DND-41 (cell line): ENCODE results near the gene SLC6A17.

ENCODE experiments used
- ATAC-seq: fragments of 200-7000 bp; cut with Tn5 transposase; 3 replicates; pipeline ENCODE4 v1.9.1; 2021; ENCODE audit warnings: low read depth; ENCODE audit not compliant: insufficient read depth
- DNase-seq: peaks from one replicate; pipeline ENCODE4 v3.0.0-alpha.2; 2020
- H2AFZ ChIP-seq: 2 replicates; pipeline ENCODE4 v1.6.0; 2012; ENCODE audit warnings: low read depth, low read length
- H3K27ac ChIP-seq: 2 replicates; pipeline ENCODE4 v1.5.1; 2012; ENCODE audit warnings: low read length, inconsistent platforms
- H3K27me3 ChIP-seq: fragments of 200-600 bp; sonication (generic); 2 replicates; pipeline ENCODE4 v1.6.0; 2012; ENCODE audit warnings: low read length, mild to moderate bottlenecking, inconsistent platforms; ENCODE audit not compliant: insufficient read depth, poor library complexity
- H3K36me3 ChIP-seq: 2 replicates; pipeline ENCODE4 v1.5.1; 2012; ENCODE audit warnings: low read length, inconsistent platforms; ENCODE audit not compliant: insufficient read depth
- H3K4me1 ChIP-seq: 2 replicates; pipeline ENCODE4 v1.5.1; 2012; ENCODE audit warnings: mild to moderate bottlenecking, low read length; ENCODE audit not compliant: insufficient read depth
- H3K4me2 ChIP-seq: 2 replicates; pipeline ENCODE4 v1.6.0; 2012; ENCODE audit warnings: mild to moderate bottlenecking, moderate library complexity, low read length, inconsistent platforms; ENCODE audit not compliant: insufficient read depth
- H3K4me3 ChIP-seq, 2 experiments: fragments of 200-600 bp in 1 of 2; shearing (Covaris generic) in 1 of 2; 2 replicates each; pipeline ENCODE4 v1.5.1; 2012 to 2016; ENCODE audit warnings: inconsistent platforms in 2 of 2, low read length in 2 of 2, mild to moderate bottlenecking in 2 of 2, low read depth in 1 of 2, moderate library complexity in 1 of 2
- H3K79me2 ChIP-seq: 2 replicates; pipeline ENCODE4 v1.6.0; 2012; ENCODE audit warnings: low read length, inconsistent platforms; ENCODE audit not compliant: insufficient read depth
- H3K9ac ChIP-seq: 2 replicates; pipeline ENCODE4 v1.6.0; 2012; ENCODE audit warnings: low read depth, mild to moderate bottlenecking, inconsistent platforms, low read length, moderate library complexity
- H3K9me3 ChIP-seq: 2 replicates; pipeline ENCODE4 v1.5.1; 2012; ENCODE audit warnings: low read length, moderate library complexity, mild to moderate bottlenecking, inconsistent platforms; ENCODE audit not compliant: insufficient read depth, severe bottlenecking
- H4K20me1 ChIP-seq: 2 replicates; pipeline ENCODE4 v1.6.0; 2012; ENCODE audit warnings: low read length; ENCODE audit not compliant: insufficient read depth
- CTCF ChIP-seq: IDR thresholded peaks from 2 replicates; pipeline ENCODE4 v1.5.1; 2012; ENCODE audit warnings: borderline replicate concordance, low read length, moderate library complexity, mild to moderate bottlenecking; ENCODE audit not compliant: poor library complexity, severe bottlenecking; ENCODE audit errors: extremely low read depth
- EZH2 ChIP-seq: IDR thresholded peaks from 3 replicates; pipeline ENCODE4 v1.6.1; 2012; ENCODE audit warnings: borderline replicate concordance, low read depth, mild to moderate bottlenecking, moderate library complexity, low read length, inconsistent platforms; ENCODE audit not compliant: severe bottlenecking

Gene SLC6A17

GRCh38 chr1:110155878-110156522 lies 5.7 kb downstream of the SLC6A17 start:
- peak; percentile 76 for ATAC-seq
- TF ChIP-seq EZH2 = no peak
- no peak for TF ChIP-seq CTCF
- H3K27me3 ChIP-seq = no peaks in the 10 kb centered on the region

GRCh38 chr1:110158261-110158660 lies 8.0 kb downstream of the SLC6A17 start:
- Histone ChIP-seq H3K4me3 (no peak overlapping the region), H2AFZ (no peak overlapping the region), H3K27ac (no peak overlapping the region), H3K9ac (no peak overlapping the region), H3K36me3 (no peaks in the 10 kb centered on the region), H3K9me3 (no peaks in the 10 kb centered on the region), H3K27me3 (peaks cover 3% of the 10 kb centered on the region), H4K20me1 (no peaks in the 10 kb centered on the region), H3K4me1 (no peaks in the 10 kb centered on the region), H3K4me2 (no peak overlapping the region), H3K79me2 (no peaks in the 10 kb centered on the region)
- DNase-seq (no peak), ATAC-seq (no peak)
- TF ChIP-seq EZH2 (no peak), CTCF (no peak)

More at GRCh38 chr1:110155878-110156522, 5.7 kb downstream of the SLC6A17 start:
- DNase-seq = peak; percentile 62
- Histone ChIP-seq H3K79me2 (no peaks in the 10 kb centered on the region), H3K27ac (no peak overlapping the region), H3K4me2 (no peak overlapping the region), H3K36me3 (no peaks in the 10 kb centered on the region), H3K9me3 (no peaks in the 10 kb centered on the region), H3K4me3 (no peak overlapping the region), H3K9ac (no peak overlapping the region), H2AFZ (no peak overlapping the region), H4K20me1 (no peaks in the 10 kb centered on the region; the same call in 1 of the 2 replicates), H3K4me1 (no peaks in the 10 kb centered on the region)

- Histone ChIP-seq H4K20me1 (no peaks in the 10 kb centered on the region), H3K79me2 (no peaks in the 10 kb centered on the region), H3K4me2 (no peak overlapping the region), H3K9ac (no peak overlapping the region), H3K9me3 (no peaks in the 10 kb centered on the region), H2AFZ (no peak overlapping the region), H3K27ac (no peak overlapping the region), H3K27me3 (peaks cover 3% of the 10 kb centered on the region), H3K4me3 (no peak overlapping the region), H3K4me1 (no peaks in the 10 kb centered on the region), H3K36me3 (no peaks in the 10 kb centered on the region)
- no peak for TF ChIP-seq CTCF
- TF ChIP-seq EZH2 = no peak
- DNase-seq (no peak), ATAC-seq (no peak)
These were observed 8.9 kb downstream of the SLC6A17 start for GRCh38 chr1:110159168-110159567.
